Erythroblast (primary cell): Measurements from ENCODE around the gene GATA1.

Source experiments
- GATA1 ChIP-seq: IDR thresholded peaks from 2 replicates; pipeline ENCODE4 v1.6.1; 2011; ENCODE audit warnings: low read depth, mild to moderate bottlenecking, control low read depth, low read length, moderate library complexity
- POLR2A ChIP-seq: IDR thresholded peaks from 2 replicates; pipeline ENCODE4 v1.6.1; 2011; ENCODE audit warnings: mild to moderate bottlenecking, low read length

DNA sequence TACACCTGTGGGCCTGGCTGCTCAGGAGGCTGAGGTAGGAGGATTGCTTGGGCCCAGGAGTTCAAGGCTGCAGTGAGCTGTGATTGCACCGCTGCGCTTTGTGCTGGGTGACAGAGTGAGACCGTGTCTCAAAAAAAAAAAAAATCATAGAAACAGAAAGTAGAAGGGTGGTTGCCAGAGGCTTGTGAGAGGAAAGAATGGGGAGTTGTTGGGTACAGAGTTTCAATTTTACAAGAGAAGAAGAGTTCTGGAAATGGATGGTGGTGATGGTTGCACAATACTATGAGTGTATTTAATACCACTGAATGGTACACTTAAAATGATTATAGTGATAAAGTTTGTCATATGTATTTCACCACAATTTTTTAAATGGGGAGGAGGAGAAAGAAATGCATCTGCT is 35.0 kb upstream of the GATA1 start:
- TF ChIP-seq POLR2A (no peak), GATA1 (no peak)
